ENCODE results near the gene ERCC6. TPM values are rescaled to one million over a fixed set of nuclear protein-coding genes. Genes with fewer than 3 reads are reported as not detected.

ERCC6 gene
- polyA plus RNA-seq, 1 donor: 19.8 TPM

DNA sequence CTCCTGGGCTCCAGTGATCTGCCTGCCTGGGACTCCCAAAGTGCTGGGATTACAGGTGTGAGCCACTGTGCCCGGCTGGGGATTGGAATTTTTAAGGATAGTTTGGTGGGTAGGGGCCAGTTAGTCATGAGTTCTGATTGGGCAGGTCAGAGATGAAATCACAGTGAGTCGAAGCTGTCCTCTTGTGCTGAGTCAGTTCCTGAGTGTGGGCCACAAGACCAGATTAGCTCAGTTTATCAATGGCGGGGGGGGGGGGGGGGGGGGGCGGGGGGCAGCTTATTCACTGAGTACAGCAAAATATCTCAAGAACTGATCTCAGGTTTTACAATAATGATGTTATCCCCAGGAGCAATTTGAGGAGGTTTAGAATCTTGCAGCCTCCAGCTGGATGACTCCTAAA lies 11.6 kb upstream of the ERCC6 start:
- DNase-seq: no peak

- DNase-seq: no peak
Observed at GRCh38 chr10:49549640-49550346, 10.9 kb upstream of the ERCC6 start.

DNA sequence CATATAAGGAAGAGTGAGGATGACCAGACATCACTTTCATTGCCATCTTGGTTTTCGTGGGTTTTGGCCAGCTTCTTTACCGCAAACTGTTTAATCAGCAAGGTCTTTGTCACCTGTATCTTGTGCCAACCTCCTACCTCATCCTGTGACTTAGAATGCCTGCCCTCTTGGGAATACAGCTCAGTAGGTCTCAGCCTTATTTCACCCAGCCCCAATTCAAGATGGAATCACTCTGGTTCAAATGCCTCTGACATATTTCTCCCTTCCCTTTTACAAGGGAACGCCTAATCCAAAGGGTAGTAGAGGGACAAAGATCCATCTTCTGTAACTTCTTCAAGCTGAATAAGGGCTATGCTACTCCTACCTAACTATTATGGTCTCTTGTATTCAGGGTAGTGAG lies 4.7 kb upstream of the ERCC6 start:
- DNase-seq: no peak

DNA sequence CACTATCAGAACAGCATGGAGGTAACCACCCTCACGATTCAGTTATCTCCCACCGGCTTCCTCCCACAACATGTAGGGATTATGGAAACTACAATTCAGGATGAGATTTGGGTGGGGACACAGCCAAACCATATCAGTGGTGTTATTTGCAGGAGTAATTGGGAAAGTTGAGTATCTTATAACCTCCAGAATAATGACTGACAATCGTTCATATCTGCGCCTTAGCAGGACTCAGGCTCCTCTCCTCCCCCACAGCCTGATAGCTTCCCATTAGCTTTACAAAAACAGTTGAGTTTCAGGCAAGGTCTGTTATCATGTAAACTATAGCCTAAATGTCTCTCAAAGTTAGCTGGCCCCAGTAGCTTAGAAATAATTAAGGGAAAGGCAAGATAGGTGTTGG lies 3.4 kb upstream of the ERCC6 start:
- no peak for DNase-seq

DNA sequence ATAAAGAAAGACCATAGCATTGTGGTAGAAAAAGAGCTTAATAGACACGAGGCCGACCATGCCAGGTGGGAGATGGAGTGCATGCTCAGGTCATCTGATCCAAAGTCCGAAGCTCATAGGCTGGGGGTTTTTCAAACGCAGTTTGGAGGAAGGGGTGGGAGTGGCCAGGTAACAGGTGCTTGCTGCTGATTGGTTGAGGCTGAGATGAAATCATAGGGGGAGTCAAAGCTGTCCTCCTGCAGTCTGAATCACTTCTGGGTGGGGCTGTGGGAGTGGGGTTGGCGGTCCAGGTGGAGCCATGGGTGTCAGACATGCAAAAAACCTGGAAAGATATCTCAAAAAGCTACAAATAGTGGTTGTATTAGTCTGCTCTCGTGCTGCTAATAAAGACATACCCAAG lies 2.8 kb upstream of the ERCC6 start:
- DNase-seq: no peak

DNA sequence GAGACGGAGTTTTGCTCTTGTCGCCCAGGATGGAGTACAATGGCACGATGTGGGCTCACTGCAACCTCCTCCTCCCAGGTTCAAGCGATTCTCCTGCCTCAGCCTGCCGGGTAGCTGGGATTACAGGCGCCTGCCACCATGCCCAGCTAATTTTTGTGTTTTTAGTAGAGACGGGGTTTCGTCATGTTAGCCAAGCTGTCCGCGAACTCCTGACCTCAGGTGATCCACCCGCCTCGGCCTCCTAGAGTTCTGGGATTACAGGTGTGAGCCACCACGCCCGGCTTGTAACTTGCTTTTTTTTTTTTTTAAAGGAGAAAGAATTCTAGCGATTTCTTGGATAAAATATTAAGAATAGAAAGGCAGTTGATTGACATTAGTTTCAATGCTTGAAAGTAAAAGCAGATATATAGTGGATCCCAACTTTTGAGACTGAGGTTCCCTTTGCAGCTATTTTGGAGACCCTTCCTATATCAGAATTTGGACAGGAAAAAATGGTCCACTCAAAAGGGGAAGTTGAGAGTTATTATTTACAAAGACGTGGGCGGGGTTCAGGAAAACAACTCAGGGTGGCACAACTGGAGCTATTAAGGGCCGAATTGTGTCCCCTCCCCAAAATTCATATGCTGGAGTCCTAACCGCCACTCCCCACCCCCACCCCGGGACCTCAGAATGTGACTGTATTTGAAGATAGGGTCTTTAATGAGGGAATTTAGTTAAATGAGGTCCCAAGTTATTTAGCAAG lies 1.3 kb upstream of the ERCC6 start:
- no peak for DNase-seq

DNA sequence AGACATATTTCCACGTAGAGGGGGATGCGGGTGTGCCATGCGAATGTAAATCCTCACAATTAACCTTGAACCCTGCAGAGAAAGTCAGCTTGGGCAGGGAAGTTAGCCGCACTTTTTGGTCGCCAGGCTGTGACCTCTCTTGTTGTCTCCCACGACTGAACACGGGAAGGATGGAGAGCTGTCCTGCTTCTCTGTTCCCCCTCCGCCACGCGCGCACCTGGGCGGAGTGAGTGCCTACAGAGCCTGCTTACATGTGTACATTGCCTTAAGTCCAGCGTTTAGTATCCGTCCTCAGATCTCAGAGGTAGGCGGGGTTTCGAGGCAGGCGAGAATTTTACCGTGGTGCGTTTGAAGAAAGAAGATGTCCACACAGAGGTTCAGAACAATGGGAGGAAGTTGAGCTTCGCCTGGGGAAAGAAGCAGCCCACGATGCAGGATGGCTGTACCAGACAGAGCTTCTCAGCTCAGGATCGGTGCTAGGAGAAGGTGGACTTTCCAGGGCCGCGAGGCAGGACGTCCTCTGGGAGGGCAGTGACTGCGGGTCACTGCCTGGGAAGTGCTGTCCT lies 482 bp upstream of the ERCC6 start:
- peak; percentile 44 for DNase-seq

- no peak for DNase-seq
Observed at GRCh38 chr10:49534670-49535381, 4.1 kb downstream of the ERCC6 start.

DNA sequence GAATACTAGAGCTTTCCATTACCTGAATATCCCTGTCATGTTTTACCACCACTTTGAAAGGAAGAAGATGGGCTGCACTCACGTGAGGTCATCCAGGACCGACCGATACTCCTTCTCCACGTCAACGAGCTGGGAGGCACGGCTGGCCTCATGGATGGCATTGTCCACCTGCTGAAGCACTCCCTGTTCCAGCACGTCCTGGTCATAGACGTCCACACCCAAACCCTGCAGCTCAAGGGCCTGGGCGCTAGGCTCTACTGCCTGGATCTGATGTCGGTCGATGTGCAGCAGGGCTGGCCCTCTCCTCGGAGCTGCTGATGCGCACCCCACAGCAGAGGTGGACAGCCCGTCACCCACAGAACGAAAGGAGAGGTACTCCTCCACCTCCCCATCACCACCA lies 6.5 kb downstream of the ERCC6 start:
- no peak for DNase-seq

DNA sequence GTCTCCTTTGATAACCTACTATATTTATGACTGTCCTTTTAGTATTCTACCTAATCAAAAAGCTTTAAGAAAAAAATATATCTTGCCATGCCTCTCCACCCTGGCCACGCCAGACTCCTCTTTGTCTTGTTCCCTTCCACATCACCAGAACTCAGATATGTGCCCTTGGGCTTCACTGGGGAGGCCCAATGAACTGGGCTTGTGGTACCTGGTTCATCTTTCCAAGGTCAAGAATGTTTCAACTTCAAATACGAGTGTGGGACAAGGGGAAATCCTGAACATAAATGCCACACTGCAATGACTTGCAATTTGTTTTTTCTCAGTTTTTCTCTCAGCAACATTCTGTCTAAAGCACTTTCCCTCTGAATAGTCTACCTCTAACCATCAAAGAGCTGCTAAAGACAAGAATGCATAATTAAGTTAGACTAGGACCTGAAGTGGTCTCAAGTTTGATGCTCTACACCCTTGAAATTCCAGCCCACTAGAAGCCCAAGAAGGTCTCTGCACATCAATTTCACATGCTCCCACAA lies 9.9 kb downstream of the ERCC6 start:
- DNase-seq: no peak

- DNase-seq: no peak
Observed at GRCh38 chr10:49527850-49528249, 11.1 kb downstream of the ERCC6 start.

GRCh38 chr10:49527061-49527460 lies 11.9 kb downstream of the ERCC6 start:
- DNase-seq: no peak

DNA sequence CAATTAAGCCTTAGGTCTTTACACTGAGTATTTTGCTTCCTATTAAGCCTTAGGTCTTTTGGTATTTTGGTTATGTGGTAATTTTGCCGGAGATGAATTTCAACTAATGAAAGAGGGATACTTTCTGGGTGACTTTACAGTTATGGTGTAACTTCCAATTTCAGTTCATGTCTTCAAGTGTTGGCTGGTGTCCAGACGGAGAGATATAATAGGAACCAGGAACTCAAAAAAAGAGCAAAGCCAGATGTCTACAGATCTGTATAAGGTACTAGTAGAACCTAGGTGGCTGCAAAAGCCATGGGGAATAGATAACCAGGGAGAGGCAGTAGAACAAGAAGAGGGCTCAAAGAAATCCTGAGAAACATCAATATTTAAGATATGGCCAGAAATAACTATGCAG lies 12.3 kb downstream of the ERCC6 start:
- no peak for DNase-seq

GRCh38 chr10:49524496-49524895 lies 14.4 kb downstream of the ERCC6 start:
- DNase-seq: no peak

- DNase-seq: no peak
Observed at GRCh38 chr10:49523301-49523700, 15.6 kb downstream of the ERCC6 start.

- DNase-seq: no peak
Observed at GRCh38 chr10:49521062-49521461, 17.9 kb downstream of the ERCC6 start.

DNA sequence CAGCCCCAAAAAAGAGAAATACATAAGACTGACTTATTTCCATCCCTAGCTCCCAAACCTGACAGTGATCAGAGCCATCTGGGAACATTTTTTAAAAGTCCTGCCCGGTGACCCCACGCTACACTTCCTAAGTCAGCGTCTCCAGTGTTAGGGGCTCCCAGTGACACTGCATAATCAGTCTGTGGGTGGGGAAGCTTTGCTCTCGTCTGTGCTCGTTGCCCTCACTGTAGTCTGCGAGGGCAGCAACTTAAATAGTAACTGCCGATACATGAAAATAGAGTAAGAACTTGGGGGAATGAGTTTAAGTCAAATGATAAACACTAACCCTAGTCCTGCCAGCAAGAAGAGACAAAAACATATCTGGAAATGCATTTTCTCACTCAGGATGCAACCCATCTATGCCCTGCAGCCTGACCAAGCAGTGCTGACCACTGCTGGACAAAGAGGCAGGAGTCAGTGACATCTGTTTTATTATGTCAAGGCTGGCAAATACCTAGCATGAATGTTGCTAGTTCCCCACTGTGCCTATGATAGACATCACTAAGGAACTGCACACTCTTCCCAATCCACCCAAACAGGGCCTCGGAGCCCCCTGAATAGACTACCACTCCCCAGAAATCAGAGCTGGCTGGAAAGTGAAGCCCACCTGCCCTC lies 18.7 kb downstream of the ERCC6 start:
- DNase-seq: no peak

DNA sequence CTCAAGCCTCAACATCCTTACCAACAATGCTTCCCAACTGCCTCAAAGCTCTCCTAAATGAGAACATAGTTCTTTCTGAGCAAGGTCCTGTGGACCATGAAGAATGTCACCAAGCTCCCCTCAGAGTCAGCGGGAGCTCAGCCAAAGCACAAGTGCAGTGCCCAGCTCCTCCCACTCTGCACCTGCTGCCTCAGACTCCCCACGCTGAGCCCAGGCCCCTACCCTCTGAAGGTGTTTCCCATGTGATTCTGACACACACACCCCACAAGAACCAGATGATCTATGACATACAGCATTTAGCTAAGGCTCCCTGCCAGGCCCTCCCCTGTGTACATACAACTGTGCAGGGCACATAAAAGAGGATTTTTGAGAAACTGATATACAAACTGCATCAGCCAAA lies 19.2 kb downstream of the ERCC6 start:
- DNase-seq: no peak

DNA sequence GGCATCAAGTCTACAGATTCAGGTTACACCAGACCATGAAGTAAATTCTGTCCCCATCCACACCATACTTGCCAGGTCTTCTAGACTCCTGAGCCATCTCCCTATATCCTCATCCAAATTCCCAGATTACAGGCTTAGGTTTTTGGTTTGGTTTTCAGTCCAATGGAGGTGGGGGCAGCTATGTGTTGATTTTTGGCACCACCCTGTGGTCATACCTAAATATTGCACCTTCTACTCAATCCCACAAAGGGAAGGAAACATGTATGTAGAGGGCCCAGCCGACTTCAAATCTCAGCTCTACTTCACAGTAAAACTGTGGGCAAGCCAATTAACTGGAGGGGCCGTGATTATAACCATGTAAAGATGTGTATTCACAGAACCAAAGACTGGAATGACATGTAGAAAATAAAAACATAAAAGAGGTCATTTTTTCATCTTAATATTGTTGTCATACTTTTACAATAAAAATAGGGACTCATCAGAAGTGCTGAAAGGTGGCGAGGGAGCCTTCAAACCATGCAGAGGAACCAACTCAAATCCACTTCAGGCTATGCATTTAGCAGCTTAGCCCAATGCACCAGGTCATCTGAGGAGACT lies 19.8 kb downstream of the ERCC6 start:
- peak; percentile 36 for DNase-seq

GRCh38 chr10:49518566-49518965 lies 20.4 kb downstream of the ERCC6 start:
- DNase-seq: no peak

- DNase-seq: no peak
Observed at GRCh38 chr10:49516216-49516970, 22.5 kb downstream of the ERCC6 start.
